MM.1S (cell line): ENCODE results near the gene CLIP4.

ENCODE experiments used
- DNase-seq: peaks from one replicate; pipeline ENCODE4 v3.0.0-alpha.2; 2015
- H2AFZ ChIP-seq: fragments of 300-600 bp; sonication (generic); 2 replicates; pipeline ENCODE4 v1.6.0; 2016; ENCODE audit warnings: antibody characterized with exemption, low read length
- H3F3A ChIP-seq: fragments of 300-600 bp; sonication (generic); 2 replicates; pipeline ENCODE4 v1.6.1; 2016; ENCODE audit warnings: mild to moderate bottlenecking, antibody characterized with exemption, low read length, moderate library complexity, mixed read lengths; ENCODE audit not compliant: insufficient read depth
- H3K27ac ChIP-seq: fragments of 300-600 bp; sonication (generic); 2 replicates; pipeline ENCODE4 v1.5.1; 2016; ENCODE audit warnings: mild to moderate bottlenecking, low read length
- H3K27me3 ChIP-seq: fragments of 300-600 bp; sonication (generic); replicated peaks from 2 replicates; pipeline ENCODE4 v1.6.0; 2016; ENCODE audit warnings: low read length; ENCODE audit not compliant: insufficient read depth
- H3K36me3 ChIP-seq: fragments of 300-600 bp; sonication (generic); replicated peaks from 2 replicates; pipeline ENCODE4 v1.6.1; 2016; ENCODE audit warnings: mild to moderate bottlenecking, low read length, mixed read lengths; ENCODE audit not compliant: insufficient read depth
- H3K4me1 ChIP-seq: fragments of 300-600 bp; sonication (generic); 2 replicates; pipeline ENCODE4 v1.6.1; 2016; ENCODE audit warnings: low read length, mixed read lengths
- H3K4me2 ChIP-seq: fragments of 300-600 bp; sonication (generic); 2 replicates; pipeline ENCODE4 v1.6.0; 2016; ENCODE audit warnings: low read depth, low read length
- H3K4me3 ChIP-seq: fragments of 300-600 bp; sonication (generic); 2 replicates; pipeline ENCODE4 v1.5.1; 2016; ENCODE audit warnings: low read length, mixed read lengths
- H3K79me2 ChIP-seq: fragments of 300-600 bp; sonication (generic); 2 replicates; pipeline ENCODE4 v1.6.1; 2016; ENCODE audit warnings: mixed run types, low read length, mixed read lengths
- H3K9ac ChIP-seq: fragments of 300-600 bp; sonication (generic); 2 replicates; pipeline ENCODE4 v1.6.1; 2016; ENCODE audit warnings: low read length, mixed read lengths
- H3K9me2 ChIP-seq: fragments of 300-600 bp; sonication (generic); replicated peaks from 2 replicates; pipeline ENCODE4 v1.6.1; 2016; ENCODE audit warnings: mild to moderate bottlenecking, low read length, mixed read lengths; ENCODE audit not compliant: insufficient read depth
- H3K9me3 ChIP-seq: fragments of 300-600 bp; sonication (generic); replicated peaks from 2 replicates; pipeline ENCODE4 v1.6.1; 2016; ENCODE audit warnings: mild to moderate bottlenecking, low read length, mixed read lengths; ENCODE audit not compliant: insufficient read depth
- H4K20me1 ChIP-seq: fragments of 300-600 bp; sonication (generic); 2 replicates; pipeline ENCODE4 v1.6.1; 2016; ENCODE audit warnings: mild to moderate bottlenecking, low read length, moderate library complexity, mixed read lengths; ENCODE audit not compliant: insufficient read depth
- CTCF ChIP-seq: fragments of 300-600 bp; sonication (generic); IDR thresholded peaks from 2 replicates; pipeline ENCODE4 v1.5.1; 2016; ENCODE audit warnings: antibody characterized with exemption, low read length, mixed read lengths
- EZH2 ChIP-seq: fragments of 300-600 bp; sonication (generic); optimal IDR thresholded peaks from 2 replicates; pipeline ENCODE3; 2017; ENCODE audit warnings: low read depth, mild to moderate bottlenecking, antibody characterized with exemption, low read length, mixed read lengths
- EZH2phosphoT487 ChIP-seq: fragments of 300-600 bp; sonication (generic); IDR thresholded peaks from 2 replicates; pipeline ENCODE4 v1.6.1; 2018; ENCODE audit warnings: antibody characterized with exemption, low read length

The CLIP4 gene

GRCh38 chr2:29166242-29167039 lies 51.2 kb downstream of the CLIP4 start:
- Histone ChIP-seq H3K9me3 (no peaks in the 10 kb centered on the region), H3K27me3 (no peaks in the 10 kb centered on the region), H3F3A (no peaks in the 10 kb centered on the region), H3K36me3 (no peaks in the 10 kb centered on the region), H3K4me1 (peaks cover 22% of the 10 kb centered on the region), H2AFZ (no peak overlapping the region), H3K79me2 (no peaks in the 10 kb centered on the region), H3K9ac (no peak overlapping the region), H3K27ac (no peak overlapping the region), H3K4me2 (no peak overlapping the region), H3K9me2 (no peaks in the 10 kb centered on the region), H3K4me3 (no peak overlapping the region), H4K20me1 (no peaks in the 10 kb centered on the region)
- TF ChIP-seq EZH2phosphoT487 (no peak), EZH2 (no peak), CTCF (no peak)
- no peak for DNase-seq

DNA sequence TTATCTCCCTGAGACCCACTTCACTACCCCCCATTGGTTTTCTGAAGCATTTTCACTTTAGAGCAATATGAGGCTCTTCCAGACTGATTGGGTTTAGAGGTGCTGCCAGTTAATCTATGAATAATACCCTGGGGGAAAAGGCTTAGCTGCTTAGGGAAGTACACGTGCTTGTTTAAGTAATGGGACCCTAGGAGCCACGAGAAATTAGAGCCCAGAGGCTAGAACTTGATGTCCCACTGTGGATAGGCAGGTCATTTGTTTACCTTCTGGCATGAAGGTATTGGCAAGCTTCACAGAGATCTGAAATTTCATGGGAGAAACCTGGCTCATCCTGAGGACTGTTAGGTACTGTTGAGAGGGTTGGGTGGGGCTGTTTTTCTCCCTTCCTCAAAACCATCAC lies 59.7 kb downstream of the CLIP4 start:
- H3K27ac ChIP-seq = no peak overlapping the region
- TF ChIP-seq EZH2phosphoT487 = no peak
- no peak for TF ChIP-seq EZH2
- TF ChIP-seq CTCF = no peak
- no peak overlapping the region for H3K4me3 ChIP-seq

GRCh38 chr2:29175338-29175737 lies 60.1 kb downstream of the CLIP4 start:
- H3K79me2 ChIP-seq = no peaks in the 10 kb centered on the region
- no peak for DNase-seq
- H3K36me3 ChIP-seq = no peaks in the 10 kb centered on the region
- H4K20me1 ChIP-seq = no peaks in the 10 kb centered on the region
- no peak overlapping the region for H2AFZ ChIP-seq
- H3K9me2 ChIP-seq = no peaks in the 10 kb centered on the region
- H3K9ac ChIP-seq = no peak overlapping the region
- no peaks in the 10 kb centered on the region for H3K27me3 ChIP-seq
- H3F3A ChIP-seq = no peaks in the 10 kb centered on the region
- no peaks in the 10 kb centered on the region for H3K4me1 ChIP-seq
- no peaks in the 10 kb centered on the region for H3K9me3 ChIP-seq
- H3K4me2 ChIP-seq = no peak overlapping the region
- TF ChIP-seq EZH2 (no peak), EZH2phosphoT487 (no peak), CTCF (no peak)
- no peak overlapping the region for H3K27ac ChIP-seq
- H3K4me3 ChIP-seq = no peak overlapping the region

More for the DNA sequence above, 59.7 kb downstream of the CLIP4 start:
- H3K36me3 ChIP-seq = no peaks in the 10 kb centered on the region
- H3K9ac ChIP-seq = no peak overlapping the region
- H3K9me2 ChIP-seq = no peaks in the 10 kb centered on the region
- no peaks in the 10 kb centered on the region for H4K20me1 ChIP-seq
- H3K4me2 ChIP-seq = no peak overlapping the region
- H3K27me3 ChIP-seq = no peaks in the 10 kb centered on the region
- no peaks in the 10 kb centered on the region for H3K9me3 ChIP-seq
- DNase-seq = no peak
- no peaks in the 10 kb centered on the region for H3K4me1 ChIP-seq
- H3K79me2 ChIP-seq = no peaks in the 10 kb centered on the region
- H3F3A ChIP-seq = no peaks in the 10 kb centered on the region
- no peak overlapping the region for H2AFZ ChIP-seq
